OCI-LY1 (cell line): ENCODE measurements around the gene COL9A1.

ENCODE experiments used
- H2AFZ ChIP-seq: fragments of 200-600 bp; sonication (generic), shearing (Covaris generic); 2 replicates; pipeline ENCODE4 v1.6.0; 2014; ENCODE audit warnings: antibody characterized with exemption, mild to moderate bottlenecking, low read length
- H3F3A ChIP-seq: fragments of 200-600 bp; sonication (generic), shearing (Covaris generic); 2 replicates; pipeline ENCODE4 v1.6.0; 2014; ENCODE audit warnings: mild to moderate bottlenecking, antibody characterized with exemption, low read length, moderate library complexity; ENCODE audit not compliant: insufficient read depth
- H3K27ac ChIP-seq: fragments of 200-600 bp; sonication (generic); 2 replicates; pipeline ENCODE4 v1.5.1; 2014; ENCODE audit warnings: low read length, mixed run types, mild to moderate bottlenecking, low read depth; ENCODE audit not compliant: poor library complexity, severe bottlenecking
- H3K27me3 ChIP-seq: fragments of 200-600 bp; sonication (generic); 2 replicates; pipeline ENCODE4 v1.6.0; 2014; ENCODE audit warnings: antibody characterized with exemption, mild to moderate bottlenecking, low read length, moderate library complexity; ENCODE audit not compliant: insufficient read depth
- H3K36me3 ChIP-seq: fragments of 200-600 bp; sonication (generic); 2 replicates; pipeline ENCODE4 v1.6.1; 2014; ENCODE audit warnings: mild to moderate bottlenecking, antibody characterized with exemption, low read length, moderate library complexity, mixed read lengths; ENCODE audit not compliant: insufficient read depth
- H3K4me1 ChIP-seq: fragments of 200-600 bp; sonication (generic); 2 replicates; pipeline ENCODE4 v1.5.1; 2014; ENCODE audit warnings: mild to moderate bottlenecking, low read length, moderate library complexity; ENCODE audit not compliant: insufficient read depth, severe bottlenecking
- H3K4me2 ChIP-seq: fragments of 200-600 bp; sonication (generic), shearing (Covaris generic); 2 replicates; pipeline ENCODE4 v1.6.1; 2014; ENCODE audit warnings: low read length
- H3K4me3 ChIP-seq: fragments of 200-600 bp; sonication (generic); 2 replicates; pipeline ENCODE4 v1.5.1; 2014; ENCODE audit warnings: low read length, low read depth, mild to moderate bottlenecking, mixed read lengths; ENCODE audit not compliant: poor library complexity, severe bottlenecking
- H3K79me2 ChIP-seq: fragments of 200-600 bp; shearing (Covaris generic); 2 replicates; pipeline ENCODE4 v1.6.1; 2016; ENCODE audit warnings: mixed run types, low read length, mixed read lengths; ENCODE audit not compliant: insufficient read depth
- H3K9ac ChIP-seq: fragments of 200-600 bp; sonication (generic), shearing (Covaris generic); 2 replicates; pipeline ENCODE4 v1.6.1; 2014; ENCODE audit warnings: mild to moderate bottlenecking, low read length, mixed read lengths
- H3K9me2 ChIP-seq: fragments of 200-600 bp; sonication (generic), shearing (Covaris generic); 2 replicates; pipeline ENCODE4 v1.6.1; 2014; ENCODE audit warnings: low read depth, mild to moderate bottlenecking, low read length, mixed read lengths
- H3K9me3 ChIP-seq: fragments of 200-600 bp; shearing (Covaris generic); 2 replicates; pipeline ENCODE4 v1.6.1; 2014; ENCODE audit warnings: low read length, mixed read lengths
- H4K20me1 ChIP-seq: fragments of 200-600 bp; sonication (generic), shearing (Covaris generic); 2 replicates; pipeline ENCODE4 v1.6.0; 2016; ENCODE audit warnings: mild to moderate bottlenecking, low read length; ENCODE audit not compliant: insufficient read depth
- CTCF ChIP-seq: fragments of 200-600 bp; sonication (generic), shearing (Covaris generic); IDR thresholded peaks from 2 replicates; pipeline ENCODE4 v1.5.1; 2017; ENCODE audit warnings: mild to moderate bottlenecking, antibody characterized with exemption, low read length, moderate library complexity, mixed read lengths
- EZH2 ChIP-seq: fragments of 200-600 bp; sonication (generic), shearing (Covaris generic); IDR thresholded peaks from 2 replicates; pipeline ENCODE4 v1.8.0; 2017; ENCODE audit warnings: borderline replicate concordance, mixed run types, mild to moderate bottlenecking, antibody characterized with exemption, low read length, moderate library complexity, mixed read lengths

COL9A1 gene

GRCh38 chr6:70221025-70221714 is 81.7 kb downstream of the COL9A1 start:
- H2AFZ ChIP-seq = no peak overlapping the region
- no peaks in the 10 kb centered on the region for H3F3A ChIP-seq
- TF ChIP-seq EZH2 (no peak), CTCF (peak; percentile 51)
- no peak overlapping the region for H3K9ac ChIP-seq
- no peaks in the 10 kb centered on the region for H3K79me2 ChIP-seq
- H3K9me2 ChIP-seq = no peaks in the 10 kb centered on the region
- H3K4me2 ChIP-seq = no peak overlapping the region
- no peak overlapping the region for H3K4me3 ChIP-seq
- H4K20me1 ChIP-seq = no peaks in the 10 kb centered on the region
- H3K27me3 ChIP-seq = no peaks in the 10 kb centered on the region
- H3K9me3 ChIP-seq = no peaks in the 10 kb centered on the region
- H3K27ac ChIP-seq = no peak overlapping the region
- no peaks in the 10 kb centered on the region for H3K36me3 ChIP-seq
- H3K4me1 ChIP-seq = no peaks in the 10 kb centered on the region

DNA sequence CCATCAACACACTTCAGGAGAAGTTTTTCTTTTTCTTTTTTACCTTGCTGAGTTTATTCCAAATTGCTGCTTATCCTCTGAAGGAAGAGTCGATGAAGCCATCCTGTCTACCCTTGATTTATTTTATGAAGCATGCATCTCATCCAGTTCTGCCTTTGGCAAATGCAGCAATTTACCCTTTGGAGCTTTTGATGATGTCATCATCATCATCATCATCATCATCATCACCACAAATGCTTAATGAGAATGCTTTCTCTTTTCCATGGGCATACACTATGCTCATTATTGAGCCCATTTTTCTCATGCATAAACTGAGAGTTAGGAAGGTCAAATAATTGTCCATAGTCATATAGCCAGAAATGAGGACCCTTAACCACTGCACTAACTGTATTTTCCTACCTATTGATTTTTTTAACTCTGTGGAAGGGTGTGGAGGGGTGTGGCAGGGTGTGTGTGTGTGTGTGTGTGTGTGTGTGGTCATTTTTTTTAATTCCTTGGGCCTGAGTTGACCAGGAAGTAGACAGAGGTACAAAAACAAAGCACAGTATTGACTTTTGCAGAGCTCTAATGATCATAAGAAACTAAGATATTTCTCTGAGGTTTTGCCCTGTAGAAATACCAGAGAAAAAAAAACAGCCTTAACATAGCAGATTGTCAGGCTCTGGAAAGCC is 82.8 kb downstream of the COL9A1 start:
- no peak overlapping the region for H2AFZ ChIP-seq
- no peak overlapping the region for H3K4me2 ChIP-seq
- no peaks in the 10 kb centered on the region for H3K9me3 ChIP-seq
- no peak overlapping the region for H3K27ac ChIP-seq
- H3K79me2 ChIP-seq = no peaks in the 10 kb centered on the region
- H3K4me3 ChIP-seq = no peak overlapping the region
- H4K20me1 ChIP-seq = no peaks in the 10 kb centered on the region
- H3K9me2 ChIP-seq = no peaks in the 10 kb centered on the region
- H3K27me3 ChIP-seq = no peaks in the 10 kb centered on the region
- no peak overlapping the region for H3K9ac ChIP-seq
- H3K36me3 ChIP-seq = no peaks in the 10 kb centered on the region
- no peaks in the 10 kb centered on the region for H3F3A ChIP-seq
- no peaks in the 10 kb centered on the region for H3K4me1 ChIP-seq
- no peak for TF ChIP-seq EZH2
- TF ChIP-seq CTCF = no peak

DNA sequence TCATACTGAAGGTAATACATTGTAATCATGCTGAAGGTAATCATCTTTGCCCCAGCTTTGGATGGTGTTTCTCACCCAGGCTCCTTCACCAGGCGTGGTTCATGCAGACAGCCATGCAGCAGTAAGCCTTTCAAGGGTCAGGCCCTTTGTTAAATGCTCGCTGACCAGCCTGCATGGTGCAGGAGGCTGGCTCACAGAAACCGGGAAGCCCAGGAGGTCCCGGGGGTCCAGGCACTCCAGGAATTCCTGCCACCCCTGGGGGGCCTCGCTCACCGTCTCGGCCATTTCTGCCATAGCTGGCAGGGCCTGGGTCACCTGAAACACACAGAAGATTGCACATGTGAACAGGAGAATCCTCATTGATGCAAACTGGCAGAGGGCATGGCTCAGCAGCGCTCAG is 86.1 kb downstream of the COL9A1 start:
- H3K4me3 ChIP-seq = no peak overlapping the region
- no peaks in the 10 kb centered on the region for H4K20me1 ChIP-seq
- H3K27me3 ChIP-seq = no peaks in the 10 kb centered on the region
- TF ChIP-seq EZH2 (no peak), CTCF (no peak)
- no peaks in the 10 kb centered on the region for H3K79me2 ChIP-seq
- no peaks in the 10 kb centered on the region for H3K9me3 ChIP-seq
- H3K4me2 ChIP-seq = no peak overlapping the region
- H3K27ac ChIP-seq = no peak overlapping the region
- no peaks in the 10 kb centered on the region for H3K4me1 ChIP-seq
- H3K9ac ChIP-seq = no peak overlapping the region
- H3F3A ChIP-seq = no peaks in the 10 kb centered on the region
- H3K36me3 ChIP-seq = no peaks in the 10 kb centered on the region
- no peaks in the 10 kb centered on the region for H3K9me2 ChIP-seq
- H2AFZ ChIP-seq = no peak overlapping the region
